GM23338 (cell line): ENCODE measurements around the gene VWA3B. TPM values are rescaled to one million over a fixed set of nuclear protein-coding genes. Genes with fewer than 3 reads are reported as not detected.
A peak's percentile ranks its signal among the peaks of the same experiment; 100 is the strongest.

ENCODE experiments used
- ATAC-seq: fragments of 200-7000 bp; cut with Tn5 transposase; 3 replicates; pipeline ENCODE4 v1.9.1; 2020
- DNase-seq: peaks from one replicate; pipeline ENCODE4 v3.0.0-alpha.2; 2015; ENCODE audit warnings: low spot score
- H2AFZ ChIP-seq: fragments of 200-600 bp; sonication (generic); 2 replicates; pipeline ENCODE4 v1.8.0; 2016; ENCODE audit warnings: antibody characterized with exemption, mild to moderate bottlenecking, moderate library complexity
- H3F3A ChIP-seq: fragments of 200-600 bp; sonication (generic); replicated peaks from 2 replicates; pipeline ENCODE4 v1.8.0; 2017; ENCODE audit warnings: antibody characterized with exemption, mixed run types, low read depth
- H3K27ac ChIP-seq: fragments of 200-600 bp; sonication (generic); 2 replicates; pipeline ENCODE4 v1.6.1; 2016; ENCODE audit warnings: low read depth
- H3K27me3 ChIP-seq: fragments of 200-600 bp; sonication (generic); 2 replicates; pipeline ENCODE4 v1.8.0; 2016; ENCODE audit warnings: mild to moderate bottlenecking, mixed run types, moderate library complexity; ENCODE audit not compliant: insufficient read depth
- H3K36me3 ChIP-seq: fragments of 200-600 bp; sonication (generic); 2 replicates; pipeline ENCODE4 v1.8.0; 2016; ENCODE audit warnings: mild to moderate bottlenecking; ENCODE audit not compliant: insufficient read depth
- H3K4me1 ChIP-seq: fragments of 200-600 bp; sonication (generic); 2 replicates; pipeline ENCODE4 v1.8.0; 2016; ENCODE audit warnings: mild to moderate bottlenecking, moderate library complexity; ENCODE audit not compliant: insufficient read depth
- H3K4me2 ChIP-seq: fragments of 200-600 bp; sonication (generic); 2 replicates; pipeline ENCODE4 v1.7.1; 2017; ENCODE audit warnings: mixed run types
- H3K4me3 ChIP-seq: fragments of 200-600 bp; sonication (generic); 2 replicates; pipeline ENCODE4 v1.6.1; 2016; ENCODE audit warnings: mixed run types
- H3K79me2 ChIP-seq: fragments of 200-600 bp; sonication (generic); replicated peaks from 2 replicates; pipeline ENCODE4 v1.8.0; 2017; ENCODE audit warnings: mild to moderate bottlenecking; ENCODE audit not compliant: insufficient read depth
- H3K9me2 ChIP-seq: fragments of 200-600 bp; sonication (generic); 2 replicates; pipeline ENCODE4 v1.8.0; 2017; ENCODE audit not compliant: insufficient read depth
- H4K20me1 ChIP-seq: fragments of 200-600 bp; sonication (generic); replicated peaks from 2 replicates; pipeline ENCODE4 v1.8.0; 2017; ENCODE audit warnings: mild to moderate bottlenecking; ENCODE audit not compliant: insufficient read depth
- H3K27ac Mint-ChIP-seq: 2 replicates; pipeline ENCODE4 v1.8.0; 2020; ENCODE audit warnings: inconsistent platforms, mild to moderate bottlenecking, moderate library complexity, mixed read lengths
- H3K27me3 Mint-ChIP-seq: 3 replicates; pipeline ENCODE4 v1.8.0; 2022; ENCODE audit warnings: low read depth, mild to moderate bottlenecking, moderate library complexity, mixed read lengths, inconsistent platforms; ENCODE audit not compliant: insufficient read depth, poor library complexity
- H3K36me3 Mint-ChIP-seq: 3 replicates; pipeline ENCODE4 v1.8.0; 2021; ENCODE audit warnings: low read depth, mild to moderate bottlenecking, inconsistent platforms, moderate library complexity, mixed read lengths
- H3K4me1 Mint-ChIP-seq: 3 replicates; pipeline ENCODE4 v1.8.0; 2020; ENCODE audit warnings: mild to moderate bottlenecking, inconsistent platforms, mixed read lengths
- H3K4me3 Mint-ChIP-seq: 3 replicates; pipeline ENCODE4 v1.8.0; 2021; ENCODE audit warnings: moderate library complexity, mild to moderate bottlenecking, inconsistent platforms, mixed read lengths
- H3K9me3 Mint-ChIP-seq: 3 replicates; pipeline ENCODE4 v1.8.0; 2020; ENCODE audit warnings: moderate library complexity, mild to moderate bottlenecking, inconsistent platforms, mixed read lengths
- CTCF ChIP-seq, 2 experiments: fragments of 200-600 bp in 1 of 2; sonication (generic) in 1 of 2; conservative IDR thresholded peaks; 2 replicates each; pipeline versions ENCODE4 v1.5.1 to v1.6.1; 2016 to 2017; ENCODE audit warnings: antibody characterized with exemption in 2 of 2, low read depth in 2 of 2, mild to moderate bottlenecking in 2 of 2, moderate library complexity in 1 of 2
- EZH2 ChIP-seq: fragments of 200-600 bp; sonication (generic); IDR thresholded peaks from one replicate; pipeline ENCODE4 v1.8.0; 2017; ENCODE audit warnings: antibody characterized with exemption, mild to moderate bottlenecking, low read depth; ENCODE audit not compliant: unreplicated experiment
- EZH2phosphoT487 ChIP-seq: fragments of 200-600 bp; sonication (generic); IDR thresholded peaks from one replicate; pipeline ENCODE4 v1.8.1; 2018; ENCODE audit warnings: antibody characterized with exemption; ENCODE audit not compliant: unreplicated experiment
- JUNB ChIP-seq: IDR thresholded peaks from one replicate; pipeline ENCODE4 v1.6.1; 2016; ENCODE audit warnings: antibody characterized with exemption; ENCODE audit not compliant: unreplicated experiment
- NANOG ChIP-seq: IDR thresholded peaks from 2 replicates; pipeline ENCODE4 v1.6.1; 2016; ENCODE audit warnings: antibody characterized with exemption, borderline replicate concordance
- POLR2AphosphoS5 ChIP-seq: IDR thresholded peaks from 2 replicates; pipeline ENCODE4 v1.6.1; 2016; ENCODE audit warnings: antibody characterized with exemption, low read depth
- ZNF114 ChIP-seq: fragments of 250-450 bp; sonication (Bioruptor Pico); IDR thresholded peaks from 2 replicates; pipeline ENCODE4 v1.5.0; 2020; ENCODE audit warnings: mild to moderate bottlenecking, moderate library complexity
- ZNF462 ChIP-seq: fragments of 250-450 bp; sonication (Bioruptor Pico); IDR thresholded peaks from 2 replicates; pipeline ENCODE4 v1.5.0; 2020; ENCODE audit warnings: mild to moderate bottlenecking, moderate library complexity
- polyA plus RNA-seq: library from polyadenylated mRNA; unstranded; fragments of >200 nt; fragmentation: Nextera tagmentation; extraction: Ambion mirVana; gene quantifications from 2 replicates; pipeline ENCODE4 v1.2.1, GENCODE V29; 2016
- total RNA-seq: library from RNA; depleted of rRNA; stranded (reverse); fragments of >200 nt; shearing (Covaris generic); gene quantifications from 2 replicates; pipeline ENCODE4 v1.2.3, GENCODE V29; 2014

Gene VWA3B
- total and polyA plus RNA-seq, 2 experiments from 2014 or later = not detected

GRCh38 chr2:98314251-98314650 lies 227.3 kb downstream of the VWA3B start:
- ATAC-seq (no peak), DNase-seq (no peak)
- H3K36me3 ChIP-seq = 0 out of 2 replicates have a peak, but pooled peaks cover 3% of the 10 kb centered on the region
- Mint-ChIP-seq H3K27me3 (peaks cover 8% of the 10 kb centered on the region), H3K36me3 (peaks cover 17% of the 10 kb centered on the region), H3K27ac (no peak overlapping the region), H3K9me3 (peaks cover 18% of the 10 kb centered on the region), H3K4me1 (peaks cover 28% of the 10 kb centered on the region), H3K4me3 (no peak overlapping the region)
- no peaks in the 10 kb centered on the region for H4K20me1 ChIP-seq
- H3K4me3 ChIP-seq = no peak overlapping the region
- H3K27ac ChIP-seq = no peak overlapping the region
- TF ChIP-seq JUNB = no peak
- no peak for TF ChIP-seq EZH2
- TF ChIP-seq NANOG = no peak
- no peak for TF ChIP-seq CTCF (conservative IDR thresholded peaks at IDR 0.05; ENCODE audit: low read depth in 2 of 2)
- TF ChIP-seq POLR2AphosphoS5 = no peak
- no peak overlapping the region for H3K4me2 ChIP-seq
- H3K4me1 ChIP-seq = peaks cover 10% of the 10 kb centered on the region
- H3K27me3 ChIP-seq = no peaks in the 10 kb centered on the region
- H3F3A ChIP-seq = no peaks in the 10 kb centered on the region
- H3K9me2 ChIP-seq = 0 out of 2 replicates have a peak, but pooled peaks cover 3% of the 10 kb centered on the region
- peak overlapping the region; percentile 56; the same call in 1 of the 2 replicates for H2AFZ ChIP-seq
- H3K79me2 ChIP-seq = no peaks in the 10 kb centered on the region

- Histone ChIP-seq H3K4me1 (peaks cover 10% of the 10 kb centered on the region), H3K4me2 (no peak overlapping the region), H3K27me3 (no peaks in the 10 kb centered on the region), H3K27ac (no peak overlapping the region), H2AFZ (no peak overlapping the region), H3K9me2 (0 out of 2 replicates have a peak, but pooled peaks cover 3% of the 10 kb centered on the region), H3K36me3 (0 out of 2 replicates have a peak, but pooled peaks cover 6% of the 10 kb centered on the region), H3K4me3 (no peak overlapping the region), H3F3A (no peaks in the 10 kb centered on the region), H4K20me1 (no peaks in the 10 kb centered on the region), H3K79me2 (no peaks in the 10 kb centered on the region)
- H3K9me3 Mint-ChIP-seq = peaks cover 35% of the 10 kb centered on the region
- TF ChIP-seq NANOG (no peak), EZH2 (no peak), EZH2phosphoT487 (no peak), ZNF114 (CRISPR knock-in tag) (no peak), JUNB (no peak)
- ATAC-seq (no peak), DNase-seq (no peak)
- H3K27ac Mint-ChIP-seq = no peak overlapping the region
- peaks cover 34% of the 10 kb centered on the region for H3K36me3 Mint-ChIP-seq
- H3K4me1 Mint-ChIP-seq = peaks cover 28% of the 10 kb centered on the region
- no peak overlapping the region for H3K4me3 Mint-ChIP-seq
- peaks cover 6% of the 10 kb centered on the region for H3K27me3 Mint-ChIP-seq
Observed at GRCh38 chr2:98315957-98316356, 229.0 kb downstream of the VWA3B start.

- Histone ChIP-seq H3K27ac (no peak overlapping the region), H4K20me1 (no peaks in the 10 kb centered on the region), H2AFZ (peak overlapping the region; percentile 34), H3K4me2 (peak overlapping the region; percentile 59; the same call in 1 of the 2 replicates), H3F3A (no peaks in the 10 kb centered on the region), H3K4me3 (no peak overlapping the region), H3K27me3 (no peaks in the 10 kb centered on the region), H3K36me3 (0 out of 2 replicates have a peak, but pooled peaks cover 6% of the 10 kb centered on the region), H3K9me2 (0 out of 2 replicates have a peak, but pooled peaks cover 3% of the 10 kb centered on the region), H3K4me1 (peaks cover 10% of the 10 kb centered on the region), H3K79me2 (no peaks in the 10 kb centered on the region)
- peaks cover 47% of the 10 kb centered on the region for H3K36me3 Mint-ChIP-seq
- peak overlapping the region; percentile 35; the same call in 1 of the 2 replicates for H3K27ac Mint-ChIP-seq
- DNase-seq (no peak), ATAC-seq (peak; percentile 66)
- H3K27me3 Mint-ChIP-seq = peaks cover 6% of the 10 kb centered on the region
- H3K9me3 Mint-ChIP-seq = peaks cover 48% of the 10 kb centered on the region
- no peak overlapping the region for H3K4me3 Mint-ChIP-seq
- peaks cover 28% of the 10 kb centered on the region for H3K4me1 Mint-ChIP-seq
- TF ChIP-seq ZNF462 = no peak
- TF ChIP-seq ZNF114 (CRISPR knock-in tag) = no peak
- TF ChIP-seq EZH2phosphoT487 = no peak
Observed at GRCh38 chr2:98317214-98317613, 230.2 kb downstream of the VWA3B start.
